ENCODE measurements around the gene KCNQ5. TPM values are rescaled to one million over a fixed set of nuclear protein-coding genes. Genes with fewer than 3 reads are reported as not detected.

The KCNQ5 gene
- total RNA-seq, 1 donor from 2014 or later, result 0.49 TPM

- intact Hi-C loops (cut with DNase I), result no loop called here
- DNase-seq (ENCODE audit: low spot score), result no peak
- ATAC-seq, result no peak
Observed at GRCh38 chr6:73107016-73107415, 485.2 kb downstream of the KCNQ5 start.

DNA sequence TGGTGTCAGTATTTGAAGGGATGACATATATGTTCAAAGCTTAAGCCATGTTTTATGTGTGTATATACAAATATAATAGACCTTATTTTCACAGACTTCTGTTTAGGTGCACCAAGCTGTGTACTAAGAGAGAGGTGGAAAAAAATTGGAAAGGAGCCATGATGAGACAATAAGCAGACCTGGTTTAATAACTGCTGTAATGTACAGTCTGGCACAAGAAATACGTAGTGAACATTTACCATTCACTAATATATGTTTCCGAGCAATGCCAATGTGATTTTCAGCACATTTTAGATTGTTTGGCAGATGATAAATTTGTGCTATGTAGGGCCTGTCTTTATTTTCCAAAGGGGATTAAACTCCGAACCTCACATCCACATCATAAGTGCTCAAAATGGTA lies 487.1 kb downstream of the KCNQ5 start:
- intact Hi-C loops (cut with DNase I), result no loop called here
- no peak for ATAC-seq

GRCh38 chr6:73109659-73110058 lies 487.8 kb downstream of the KCNQ5 start:
- ATAC-seq (no peak), DNase-seq (ENCODE audit: low spot score) (no peak)
- intact Hi-C loops (cut with DNase I), result no loop called here

More for the DNA sequence above, 487.1 kb downstream of the KCNQ5 start:
- no peak for DNase-seq (ENCODE audit: low spot score)

GRCh38 chr6:73116330-73116729 lies 494.5 kb downstream of the KCNQ5 start:
- no peak for ATAC-seq

GRCh38 chr6:73121421-73121993 lies 499.6 kb downstream of the KCNQ5 start:
- no peak for DNase-seq (ENCODE audit: low spot score)
- no peak for ATAC-seq
- intact Hi-C loops (cut with DNase I), result loop anchor here (10.0 kb wide), 1 partner anchor 507 kb away; no protein-coding TSS in a partner anchor

More at GRCh38 chr6:73116330-73116729, 494.5 kb downstream of the KCNQ5 start:
- DNase-seq (ENCODE audit: low spot score), result no peak
- intact Hi-C loops (cut with DNase I), result no loop called here

GRCh38 chr6:73123632-73124329 lies 501.9 kb downstream of the KCNQ5 start:
- intact Hi-C loops (cut with DNase I), result loop anchor here (10.0 kb wide), 1 partner anchor 509 kb away; no protein-coding TSS in a partner anchor

DNA sequence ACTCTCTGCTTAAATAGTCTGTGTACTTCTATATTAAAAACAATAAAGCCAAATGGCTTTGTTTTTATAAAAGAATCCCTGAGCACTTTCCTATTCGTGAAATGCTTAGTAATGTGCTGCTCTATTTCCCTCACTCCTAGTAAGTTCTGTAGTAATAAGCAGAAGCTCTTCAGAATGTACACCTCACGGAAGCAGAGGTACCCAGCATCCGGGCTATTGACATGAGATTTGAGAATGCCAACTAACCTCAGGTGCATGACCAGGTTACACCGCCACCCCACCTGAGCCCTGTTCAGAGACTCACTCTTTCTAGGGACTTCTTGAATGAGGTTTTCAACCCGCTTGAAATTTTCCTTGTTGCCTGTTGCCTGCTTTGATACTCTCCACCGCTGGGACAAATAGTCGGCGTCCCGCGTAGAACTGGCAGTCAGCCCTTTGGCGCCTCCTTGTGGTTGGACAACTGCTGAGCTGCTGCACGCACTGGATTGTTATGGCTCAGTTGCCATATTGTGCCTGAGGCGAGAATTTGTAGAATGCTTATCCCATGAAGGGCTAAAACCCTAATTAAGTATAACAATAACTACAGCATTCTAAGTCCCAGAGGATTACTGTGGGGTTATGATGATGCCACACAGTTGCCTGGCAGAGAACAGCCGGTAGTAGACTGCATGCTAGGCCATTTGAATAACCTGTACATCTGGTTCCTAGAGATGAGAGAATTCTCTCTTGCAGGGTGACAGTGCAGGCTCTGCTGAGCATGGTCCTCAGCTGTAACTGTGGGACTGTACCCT lies 508.0 kb downstream of the KCNQ5 start:
- intact Hi-C loops (cut with DNase I), result loop anchor here (5.0 to 10.0 kb wide), 2 partner anchors 515 to 718 kb away; no protein-coding TSS in a partner anchor
- peak; percentile 89 for ATAC-seq
- peak; percentile 91 for DNase-seq (ENCODE audit: low spot score)

More at GRCh38 chr6:73123632-73124329, 501.9 kb downstream of the KCNQ5 start:
- DNase-seq (ENCODE audit: low spot score) (no peak), ATAC-seq (no peak)

GRCh38 chr6:73131706-73132105 lies 509.8 kb downstream of the KCNQ5 start:
- intact Hi-C loops (cut with DNase I), result loop anchor here (5.0 kb wide), 1 partner anchor 719 kb away; no protein-coding TSS in a partner anchor
- DNase-seq (ENCODE audit: low spot score) (no peak), ATAC-seq (no peak)

- intact Hi-C loops (cut with DNase I), result loop anchor here (5.0 kb wide), 1 partner anchor 722 kb away; no protein-coding TSS in a partner anchor
- DNase-seq (ENCODE audit: low spot score) (no peak), ATAC-seq (no peak)
Observed at GRCh38 chr6:73134588-73134987, 512.7 kb downstream of the KCNQ5 start.

GRCh38 chr6:73139681-73140383 lies 518.0 kb downstream of the KCNQ5 start:
- DNase-seq (ENCODE audit: low spot score), result no peak
- ATAC-seq, result no peak
- intact Hi-C loops (cut with DNase I), result no loop called here

- intact Hi-C loops (cut with DNase I), result no loop called here
- no peak for DNase-seq (ENCODE audit: low spot score)
- no peak for ATAC-seq
Observed at GRCh38 chr6:73143551-73143950, 521.7 kb downstream of the KCNQ5 start.

- intact Hi-C loops (cut with DNase I), result no loop called here
- no peak for DNase-seq (ENCODE audit: low spot score)
- ATAC-seq, result no peak
Observed at GRCh38 chr6:73144516-73144915, 522.7 kb downstream of the KCNQ5 start.

DNA sequence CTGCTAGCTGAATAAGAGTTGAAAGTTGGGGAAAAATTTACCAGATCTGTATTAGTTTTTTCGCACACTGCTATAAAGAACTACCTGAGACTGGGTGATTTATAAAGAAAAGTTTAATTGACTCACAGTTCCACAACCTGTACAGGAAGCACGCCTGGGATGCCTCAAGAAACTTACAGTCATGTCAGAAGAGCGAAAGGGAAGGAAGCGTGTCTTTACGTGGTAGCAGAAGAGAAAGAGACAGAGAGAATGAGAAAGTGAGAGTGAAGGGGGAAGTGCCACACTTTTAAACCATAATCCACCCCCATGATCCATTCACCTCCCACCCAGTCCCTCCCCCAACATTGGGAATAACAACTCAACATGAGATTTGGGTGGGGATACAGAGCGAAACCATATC lies 523.8 kb downstream of the KCNQ5 start:
- DNase-seq (ENCODE audit: low spot score) (no peak), ATAC-seq (no peak)
- intact Hi-C loops (cut with DNase I), result no loop called here

GRCh38 chr6:73151732-73152131 lies 529.9 kb downstream of the KCNQ5 start:
- DNase-seq (ENCODE audit: low spot score), result no peak
- intact Hi-C loops (cut with DNase I), result no loop called here
- ATAC-seq, result no peak

DNA sequence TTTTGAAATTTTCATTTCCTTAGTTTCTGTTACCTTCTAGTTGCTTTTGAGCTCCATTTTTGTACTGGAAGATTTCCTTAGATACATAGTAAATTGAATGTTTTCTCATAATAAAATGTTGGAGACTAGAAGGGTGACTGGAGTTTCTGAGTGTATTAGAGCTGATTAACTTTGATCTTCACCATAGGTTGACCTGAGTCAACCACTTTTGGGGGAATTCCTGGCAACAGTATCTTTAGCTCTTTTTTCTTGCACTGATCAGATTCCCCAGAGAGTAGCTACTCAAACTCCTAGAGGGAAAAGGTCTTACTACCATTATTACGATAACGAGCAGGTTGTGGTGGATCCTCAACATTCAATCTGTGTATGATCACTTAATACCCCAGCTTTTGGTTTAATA lies 530.7 kb downstream of the KCNQ5 start:
- intact Hi-C loops (cut with DNase I), result no loop called here

GRCh38 chr6:73152966-73153757 lies 531.3 kb downstream of the KCNQ5 start:
- intact Hi-C loops (cut with DNase I), result no loop called here
- no peak for DNase-seq (ENCODE audit: low spot score)

More for the DNA sequence above, 530.7 kb downstream of the KCNQ5 start:
- DNase-seq (ENCODE audit: low spot score) (no peak), ATAC-seq (no peak)

GRCh38 chr6:73156793-73157767 lies 535.2 kb downstream of the KCNQ5 start:
- intact Hi-C loops (cut with DNase I), result no loop called here
- no peak for DNase-seq (ENCODE audit: low spot score)
- no peak for ATAC-seq

More at GRCh38 chr6:73152966-73153757, 531.3 kb downstream of the KCNQ5 start:
- ATAC-seq, result no peak
